ENCODE data around the gene ASAP3.

The ASAP3 gene

DNA sequence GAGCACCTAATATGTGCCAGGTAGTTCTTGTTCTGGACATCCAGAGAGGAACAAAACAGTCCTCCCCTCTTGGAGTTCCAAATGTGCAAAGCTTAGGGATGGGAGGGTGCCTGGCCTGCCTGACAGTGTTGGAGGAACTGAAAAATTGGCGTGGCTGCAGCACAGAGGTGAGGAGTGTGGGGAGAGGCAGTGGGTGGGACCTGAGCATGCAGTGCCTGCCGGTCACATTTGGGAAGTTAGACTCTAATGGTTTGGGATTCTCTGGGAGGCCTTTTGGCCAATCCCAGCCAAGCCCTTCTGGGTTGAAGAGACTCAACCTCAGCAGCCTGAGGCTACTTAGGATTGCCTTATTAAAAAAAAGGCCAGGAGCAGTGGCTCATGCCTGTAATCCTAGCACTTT lies 57.2 kb downstream of the ASAP3 start:
- TF ChIP-seq, protein P1, sequence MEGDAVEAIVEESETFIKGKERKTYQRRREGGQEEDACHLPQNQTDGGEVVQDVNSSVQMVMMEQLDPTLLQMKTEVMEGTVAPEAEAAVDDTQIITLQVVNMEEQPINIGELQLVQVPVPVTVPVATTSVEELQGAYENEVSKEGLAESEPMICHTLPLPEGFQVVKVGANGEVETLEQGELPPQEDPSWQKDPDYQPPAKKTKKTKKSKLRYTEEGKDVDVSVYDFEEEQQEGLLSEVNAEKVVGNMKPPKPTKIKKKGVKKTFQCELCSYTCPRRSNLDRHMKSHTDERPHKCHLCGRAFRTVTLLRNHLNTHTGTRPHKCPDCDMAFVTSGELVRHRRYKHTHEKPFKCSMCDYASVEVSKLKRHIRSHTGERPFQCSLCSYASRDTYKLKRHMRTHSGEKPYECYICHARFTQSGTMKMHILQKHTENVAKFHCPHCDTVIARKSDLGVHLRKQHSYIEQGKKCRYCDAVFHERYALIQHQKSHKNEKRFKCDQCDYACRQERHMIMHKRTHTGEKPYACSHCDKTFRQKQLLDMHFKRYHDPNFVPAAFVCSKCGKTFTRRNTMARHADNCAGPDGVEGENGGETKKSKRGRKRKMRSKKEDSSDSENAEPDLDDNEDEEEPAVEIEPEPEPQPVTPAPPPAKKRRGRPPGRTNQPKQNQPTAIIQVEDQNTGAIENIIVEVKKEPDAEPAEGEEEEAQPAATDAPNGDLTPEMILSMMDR (IDR thresholded peaks at IDR 0.05; ENCODE audit: low read depth, low read length): no peak
- H3K4me3 ChIP-seq (ENCODE audit: low read depth, low read length): no peak overlapping the region

DNA sequence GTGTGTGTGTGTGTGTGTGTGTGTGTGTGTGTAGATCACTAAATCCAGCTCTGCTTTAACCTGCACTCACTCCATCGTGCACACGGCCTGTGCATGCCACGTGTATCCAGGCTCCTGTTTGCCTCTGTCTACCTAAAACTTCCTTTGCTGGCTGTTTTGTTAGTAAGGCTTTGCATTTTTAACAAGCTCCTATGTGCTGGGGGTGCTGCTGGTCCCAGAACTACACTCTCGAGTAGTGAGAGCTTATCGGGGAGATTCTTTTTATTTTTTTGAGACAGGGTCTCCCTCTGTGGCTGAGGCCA lies 58.8 kb downstream of the ASAP3 start:
- H3K4me3 ChIP-seq (ENCODE audit: low read depth, low read length): peak overlapping the region; percentile 23; the same call in 1 of the 2 replicates
- TF ChIP-seq, protein P1 (IDR thresholded peaks at IDR 0.05; ENCODE audit: low read depth, low read length): no peak

DNA sequence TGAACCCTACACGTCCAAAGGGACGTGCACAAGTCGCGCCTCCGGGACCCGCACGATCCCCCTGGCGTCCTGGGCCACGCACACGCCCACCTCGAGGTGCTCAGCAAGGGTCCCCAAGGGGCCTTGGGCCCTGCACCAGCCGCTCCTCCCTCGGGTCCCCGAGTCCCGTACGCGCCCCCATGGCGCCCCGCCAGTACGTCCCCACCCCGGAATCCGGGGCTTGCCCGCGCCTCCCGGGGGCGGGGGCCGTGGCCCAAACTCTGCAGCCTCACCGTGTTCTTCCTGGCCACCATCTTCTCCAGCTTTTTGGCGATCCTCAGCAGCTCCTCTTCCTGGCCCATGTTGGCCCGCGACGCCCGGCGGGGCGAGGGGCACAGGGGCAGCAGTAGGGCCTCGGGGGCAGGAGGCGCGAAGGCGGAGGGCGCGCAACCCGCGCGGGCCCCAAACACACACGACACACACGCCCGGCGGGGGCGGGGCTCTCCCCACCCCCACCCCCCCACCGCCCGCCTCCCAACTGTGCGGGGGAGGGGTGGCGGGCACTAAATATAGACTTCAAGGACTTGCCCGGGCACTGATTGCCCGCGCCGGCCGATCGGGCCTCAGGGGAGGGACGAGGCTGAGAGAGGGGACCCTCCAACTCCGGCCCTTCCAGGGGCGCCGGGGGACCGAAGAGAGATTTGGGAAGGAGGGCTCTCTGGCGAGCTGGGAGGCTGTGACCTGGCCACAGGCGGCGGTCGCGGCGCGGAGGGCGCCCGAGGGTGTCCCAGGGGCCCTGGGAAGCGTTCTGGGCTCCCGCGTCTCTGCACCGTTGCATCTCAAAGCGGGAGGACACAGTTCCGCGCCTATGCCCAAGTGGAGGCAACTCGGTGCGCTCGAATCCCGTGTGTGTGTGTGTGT lies 59.4 kb downstream of the ASAP3 start, which contains the start of gene TCEA3:
Gene TCEA3 (minus strand): TSS at position 456 of the 900 bp plus-strand sequence. CDS start 115 bp downstream, at position 341.
- TF ChIP-seq, protein P1 (IDR thresholded peaks at IDR 0.05; ENCODE audit: low read depth, low read length): no peak
- peak within 1 kb of the TSS; percentile 30 for H3K4me3 ChIP-seq (ENCODE audit: low read depth, low read length)

DNA sequence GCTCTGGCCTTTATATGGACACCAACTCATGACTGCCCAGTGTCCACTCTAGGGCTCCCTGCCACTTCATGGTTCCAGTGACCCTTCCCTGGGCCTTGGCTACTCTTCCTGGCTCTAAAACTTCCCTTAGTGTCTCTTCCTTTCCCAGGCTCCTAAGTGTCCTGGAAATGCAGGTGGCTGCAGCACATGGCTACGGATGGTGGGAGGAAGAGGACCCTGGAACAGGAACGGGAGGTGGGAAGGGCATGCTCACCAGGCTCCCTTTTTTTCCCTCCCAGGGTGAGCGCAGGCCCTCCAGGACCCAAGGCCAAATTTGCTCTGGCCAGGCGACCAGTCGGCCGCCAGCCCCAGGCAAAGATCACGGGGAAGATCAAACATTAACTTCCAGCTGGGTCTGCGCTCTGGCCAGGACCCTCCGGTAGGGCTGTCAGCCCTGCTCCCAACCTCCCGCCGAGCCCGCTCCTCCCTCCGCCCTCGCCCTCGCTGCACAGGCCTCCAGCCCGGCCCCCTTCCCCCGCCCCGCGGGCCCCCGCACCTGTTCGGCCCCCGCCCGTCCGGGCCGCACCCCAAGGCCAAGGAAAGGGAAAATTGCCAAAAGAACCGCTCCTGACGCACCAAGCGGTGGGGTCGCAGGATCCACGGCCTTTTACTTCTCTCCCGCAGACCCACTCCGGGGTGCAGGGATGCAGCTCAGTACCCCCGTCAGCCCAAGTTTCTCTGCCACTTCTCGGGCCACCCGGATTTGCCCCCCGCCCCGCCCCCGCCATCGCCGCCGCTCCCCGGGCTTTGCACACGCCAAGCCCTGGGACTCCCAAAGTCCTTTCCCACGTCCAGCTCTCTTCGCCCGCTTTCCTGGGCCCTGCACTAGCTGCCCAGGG lies 60.3 kb downstream of the ASAP3 start:
- H3K4me3 ChIP-seq (ENCODE audit: low read depth, low read length): peak overlapping the region; percentile 30
- TF ChIP-seq, protein P1 (IDR thresholded peaks at IDR 0.05; ENCODE audit: low read depth, low read length): no peak

DNA sequence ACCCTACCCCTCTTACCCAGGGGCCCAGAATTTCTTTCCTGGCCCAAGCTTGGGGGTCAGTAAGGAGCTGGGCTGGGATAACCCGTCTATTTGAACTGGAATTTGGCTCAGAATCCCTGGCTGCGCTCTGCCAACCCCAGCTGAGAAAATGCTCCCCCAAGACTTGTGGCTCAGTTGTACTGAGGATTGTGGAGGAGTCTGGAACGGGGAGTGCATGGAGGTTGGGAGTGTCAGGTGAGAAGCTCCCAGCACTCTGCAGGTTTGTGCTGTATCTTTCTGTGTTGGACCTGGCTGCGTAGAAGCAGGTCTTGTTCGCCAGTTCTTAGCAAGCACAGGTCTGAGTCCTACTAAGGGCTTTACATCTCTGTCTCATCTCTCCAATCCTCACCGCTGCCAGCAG lies 61.0 kb downstream of the ASAP3 start:
- no peak overlapping the region for H3K4me3 ChIP-seq (ENCODE audit: low read depth, low read length)
- TF ChIP-seq, protein P1 (IDR thresholded peaks at IDR 0.05; ENCODE audit: low read depth, low read length): no peak

DNA sequence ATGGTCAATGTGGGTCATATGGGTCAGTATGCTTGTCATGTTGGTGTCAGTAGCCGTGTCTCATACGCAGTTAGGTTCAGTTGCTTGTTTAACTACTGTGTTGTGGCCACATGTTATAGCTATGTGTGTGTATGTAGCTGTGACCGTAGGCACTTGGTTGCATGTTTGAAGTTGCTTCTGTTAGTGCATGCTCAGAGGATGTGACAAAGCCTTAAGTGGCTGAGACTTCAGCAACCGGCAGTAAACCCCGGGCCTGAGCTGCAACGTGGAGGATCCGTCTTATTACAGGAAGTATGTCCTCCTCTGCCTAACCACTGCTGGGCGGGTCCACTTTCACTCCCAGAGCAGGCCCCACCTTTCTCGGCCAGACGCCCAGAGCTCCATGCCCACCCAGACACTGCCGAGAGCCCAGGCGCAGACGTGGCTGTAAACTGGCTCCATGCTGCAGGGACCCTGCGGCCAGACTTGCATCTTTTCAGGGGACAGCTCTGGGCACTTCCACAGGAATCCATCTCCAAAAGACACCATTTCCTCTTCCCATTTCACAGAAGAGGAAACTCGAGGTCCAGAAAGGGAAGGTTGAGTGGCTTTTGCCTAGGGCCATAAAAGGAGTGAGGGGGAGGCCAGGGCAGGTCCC lies 61.6 kb downstream of the ASAP3 start:
- H3K4me3 ChIP-seq (ENCODE audit: low read depth, low read length): peak overlapping the region; percentile 24; the same call in 1 of the 2 replicates
- TF ChIP-seq, protein P1 (IDR thresholded peaks at IDR 0.05; ENCODE audit: low read depth, low read length): no peak
